D721Med (cell line): ENCODE measurements around the gene TYK2.

Experiments used
- DNase-seq: peaks from one replicate; pipeline ENCODE4 v3.0.0; 2011; ENCODE audit warnings: low spot score; ENCODE audit not compliant: insufficient read length
- FAIRE-seq: peaks from 2 replicates; lab custom pipeline; 2011; peaks lifted over from hg19 to GRCh38; lab: Jason Lieb, UNC
- TF ChIP-seq, protein P1 (sequence below): IDR thresholded peaks from 2 replicates; pipeline ENCODE4 v1.5.1; 2012; ENCODE audit warnings: mild to moderate bottlenecking, control low read depth; ENCODE audit not compliant: insufficient read depth; ENCODE audit errors: missing control alignments

The TYK2 gene

DNA sequence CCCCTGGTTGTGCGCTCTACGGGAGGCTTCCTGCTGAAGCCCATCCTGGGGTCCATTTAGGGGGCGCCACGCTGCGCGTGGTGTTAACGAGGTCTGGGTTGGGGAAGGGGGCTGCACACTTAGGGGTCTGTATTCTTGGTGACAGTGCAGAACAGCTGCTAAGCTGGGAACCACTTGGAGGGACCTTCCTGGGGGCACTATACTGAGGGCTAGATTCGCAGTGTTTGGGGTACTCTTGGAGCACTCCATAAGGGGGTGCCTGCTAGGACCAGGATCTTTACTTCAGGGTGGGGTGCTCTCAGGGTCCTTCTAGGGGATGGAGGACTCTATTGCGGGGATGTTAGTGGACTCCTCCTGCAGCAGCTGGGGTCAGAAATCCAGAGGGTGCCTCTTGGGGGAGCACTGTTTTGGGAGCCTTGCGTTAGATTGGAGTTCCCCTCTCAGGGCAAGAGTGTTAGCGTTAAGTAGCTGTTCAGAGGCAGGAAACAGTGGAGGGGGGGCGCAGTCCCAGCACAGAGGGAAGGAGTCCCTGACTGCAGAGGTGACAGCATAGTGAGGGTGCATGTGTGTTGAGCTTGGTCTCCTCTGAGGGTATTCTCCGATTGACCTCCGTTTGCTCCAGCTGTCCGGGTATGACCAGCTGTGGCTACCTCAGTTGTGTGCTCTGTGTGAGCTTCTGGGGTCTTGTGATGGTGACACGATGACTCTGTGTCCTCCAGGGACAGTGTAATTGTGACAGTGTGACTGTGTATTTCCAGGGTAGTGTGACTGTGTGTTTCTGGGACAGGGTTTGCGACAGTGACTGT, 41.1 kb upstream of the TYK2 start:
- DNase-seq (no peak), FAIRE-seq (no peak)
- TF ChIP-seq, protein P1, sequence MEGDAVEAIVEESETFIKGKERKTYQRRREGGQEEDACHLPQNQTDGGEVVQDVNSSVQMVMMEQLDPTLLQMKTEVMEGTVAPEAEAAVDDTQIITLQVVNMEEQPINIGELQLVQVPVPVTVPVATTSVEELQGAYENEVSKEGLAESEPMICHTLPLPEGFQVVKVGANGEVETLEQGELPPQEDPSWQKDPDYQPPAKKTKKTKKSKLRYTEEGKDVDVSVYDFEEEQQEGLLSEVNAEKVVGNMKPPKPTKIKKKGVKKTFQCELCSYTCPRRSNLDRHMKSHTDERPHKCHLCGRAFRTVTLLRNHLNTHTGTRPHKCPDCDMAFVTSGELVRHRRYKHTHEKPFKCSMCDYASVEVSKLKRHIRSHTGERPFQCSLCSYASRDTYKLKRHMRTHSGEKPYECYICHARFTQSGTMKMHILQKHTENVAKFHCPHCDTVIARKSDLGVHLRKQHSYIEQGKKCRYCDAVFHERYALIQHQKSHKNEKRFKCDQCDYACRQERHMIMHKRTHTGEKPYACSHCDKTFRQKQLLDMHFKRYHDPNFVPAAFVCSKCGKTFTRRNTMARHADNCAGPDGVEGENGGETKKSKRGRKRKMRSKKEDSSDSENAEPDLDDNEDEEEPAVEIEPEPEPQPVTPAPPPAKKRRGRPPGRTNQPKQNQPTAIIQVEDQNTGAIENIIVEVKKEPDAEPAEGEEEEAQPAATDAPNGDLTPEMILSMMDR, result no peak

- no peak for DNase-seq
- TF ChIP-seq, protein P1, result peak; percentile 48
- no peak for FAIRE-seq
Measured at GRCh38 chr19:10420444-10421239, 40.3 kb upstream of the TYK2 start, which contains the start of gene PDE4A. PDE4A (plus strand) TSS chr19:10420538; CDS start chr19:10420765, 227 bp downstream.

- DNase-seq, result peak; percentile 98
- no peak for FAIRE-seq
- TF ChIP-seq, protein P1, result no peak
Measured at GRCh38 chr19:10419646-10420443, 39.5 kb upstream of the TYK2 start.

GRCh38 chr19:10419200-10419645, 38.9 kb upstream of the TYK2 start:
- DNase-seq (no peak), FAIRE-seq (no peak)
- TF ChIP-seq, protein P1, result no peak

- FAIRE-seq (no peak), DNase-seq (no peak)
- TF ChIP-seq, protein P1, result no peak
Measured at GRCh38 chr19:10418485-10419199, 38.3 kb upstream of the TYK2 start.

- DNase-seq, result no peak
- TF ChIP-seq, protein P1, result no peak
- no peak for FAIRE-seq
Measured at GRCh38 chr19:10418235-10418484, 37.8 kb upstream of the TYK2 start.
